GM12878 (cell line): ENCODE data around the gene CTDSP1. TPM values are rescaled to one million over a fixed set of nuclear protein-coding genes. Genes with fewer than 3 reads are reported as not detected.

ENCODE experiments used
- ATAC-seq: fragments of 200-7000 bp; cut with Tn5 transposase; 3 replicates; pipeline ENCODE4 v1.9.1; 2020; ENCODE audit warnings: mild to moderate bottlenecking, moderate library complexity
- BruUV-seq: library from RNA; stranded (reverse); fragments of 400-500 nt; replicated peaks from 2 replicates; lab custom pipeline; 2021; lab: Mats Ljungman, UMichigan
- CTCF ChIA-PET: fragments of 300-600 bp; sonication (Branson Sonifier 250); formaldehyde crosslinking; extraction: SDS; loops from one replicate; lab custom pipeline; 2021; ENCODE audit warnings: inconsistent platforms; lab: Yijun Ruan, JAX
- POLR2A ChIA-PET: fragments of 350-600 bp; formaldehyde crosslinking; extraction: SDS; loops from one replicate; lab custom pipeline; 2021; ENCODE audit warnings: inconsistent platforms; lab: Charles Lee
- RAD21 ChIA-PET: fragments of 300-600 bp; sonication (Branson Sonifier 250); formaldehyde crosslinking; loops from one replicate; lab custom pipeline; 2023; ENCODE audit warnings: antibody characterized with exemption; ENCODE audit not compliant: unreplicated experiment; lab: Charles Lee
- SMC1A ChIA-PET: fragments of 300-600 bp; sonication (Branson Sonifier 250); formaldehyde crosslinking; loops from one replicate; lab custom pipeline; 2023; ENCODE audit not compliant: unreplicated experiment, uncharacterized antibody; lab: Charles Lee
- DNase-seq: peaks from one replicate; pipeline ENCODE4 v3.0.0-alpha.2; 2011; ENCODE audit warnings: low read depth, low spot score
- FAIRE-seq: peaks from 3 replicates; lab custom pipeline; 2011; peaks lifted over from hg19 to GRCh38; lab: Jason Lieb, UNC
- H2AFZ ChIP-seq: 2 replicates; pipeline ENCODE4 v1.6.0; 2011; ENCODE audit warnings: low read depth, low read length, control low read depth; ENCODE audit not compliant: control insufficient read depth
- H3K27ac ChIP-seq: 2 replicates; pipeline ENCODE4 v1.5.1; 2011; ENCODE audit warnings: control low read depth; ENCODE audit not compliant: control insufficient read depth, insufficient read depth
- H3K27me3 ChIP-seq, 2 experiments: replicated peaks in 1 of 2; 2 replicates each; pipeline versions ENCODE4 v1.6.0 to v1.6.1; 2011; ENCODE audit warnings: low read length in 1 of 2; ENCODE audit not compliant: control insufficient read depth in 2 of 2, insufficient read depth in 2 of 2
- H3K36me3 ChIP-seq, 2 experiments: 2 replicates each; pipeline ENCODE4 v1.5.1; 2011; ENCODE audit warnings: low read length in 1 of 2; ENCODE audit not compliant: control insufficient read depth in 2 of 2, insufficient read depth in 2 of 2
- H3K4me1 ChIP-seq: 2 replicates; pipeline ENCODE4 v1.6.1; 2011; ENCODE audit warnings: mild to moderate bottlenecking, low read length, moderate library complexity, mixed read lengths; ENCODE audit not compliant: control insufficient read depth, insufficient read depth
- H3K4me2 ChIP-seq: 2 replicates; pipeline ENCODE4 v1.6.0; 2011; ENCODE audit warnings: control low read depth; ENCODE audit not compliant: control insufficient read depth, insufficient read depth
- H3K4me3 ChIP-seq: fragments of 200-600 bp; sonication (generic); 2 replicates; pipeline ENCODE4 v1.5.1; 2016
- H3K79me2 ChIP-seq: 2 replicates; pipeline ENCODE4 v1.6.0; 2011; ENCODE audit warnings: low read length; ENCODE audit not compliant: control insufficient read depth, insufficient read depth
- H3K9ac ChIP-seq: 2 replicates; pipeline ENCODE4 v1.8.0; 2011; ENCODE audit warnings: low read length, control low read depth, mixed read lengths; ENCODE audit not compliant: control insufficient read depth, insufficient read depth
- H3K9me3 ChIP-seq: replicated peaks from 3 replicates; pipeline ENCODE4 v1.5.1; 2011; ENCODE audit warnings: mild to moderate bottlenecking, low read length; ENCODE audit not compliant: control insufficient read depth, insufficient read depth
- H4K20me1 ChIP-seq: 2 replicates; pipeline ENCODE4 v1.6.0; 2011; ENCODE audit not compliant: control insufficient read depth, insufficient read depth
- CBX5 ChIP-seq: sonication (generic); IDR thresholded peaks from 2 replicates; pipeline ENCODE4 v1.6.1; 2016; ENCODE audit warnings: low read depth, moderate library complexity, mild to moderate bottlenecking, inconsistent platforms
- CEBPZ ChIP-seq: fragments of 150-350 bp; IDR thresholded peaks from 2 replicates; pipeline ENCODE4 v1.6.1; 2016; ENCODE audit warnings: low read depth, low read length
- CHD1 ChIP-seq: IDR thresholded peaks from 2 replicates; pipeline ENCODE4 v1.6.1; 2012; ENCODE audit warnings: low read depth, low read length, improper control_type of control experiment
- EGR1 ChIP-seq, 2 experiments: IDR thresholded peaks; 1 replicate in 1 of 2; 2 replicates in 1 of 2; pipeline ENCODE4 v1.6.1; 2011 to 2012; ENCODE audit warnings: low read depth in 2 of 2, low read length in 2 of 2, borderline replicate concordance in 1 of 2, mild to moderate bottlenecking in 1 of 2, moderate library complexity in 1 of 2
- RCOR1 ChIP-seq: conservative IDR thresholded peaks from 2 replicates; pipeline ENCODE4 v1.6.1; 2012; ENCODE audit warnings: low read depth, low read length, improper control_type of control experiment
- SMAD5 ChIP-seq: IDR thresholded peaks from 2 replicates; pipeline ENCODE4 v1.6.1; 2016; ENCODE audit warnings: antibody characterized with exemption, low read depth
- SP1 ChIP-seq: IDR thresholded peaks from one replicate; pipeline ENCODE4 v1.6.1; 2011; ENCODE audit warnings: low read depth, low read length
- SREBF1 ChIP-seq: IDR thresholded peaks from 2 replicates; pipeline ENCODE4 v1.6.1; 2012; ENCODE audit warnings: mild to moderate bottlenecking, low read length
- USF1 ChIP-seq: IDR thresholded peaks from 2 replicates; pipeline ENCODE4 v1.6.1; 2011; ENCODE audit warnings: borderline replicate concordance, low read depth, mild to moderate bottlenecking, moderate library complexity, mixed read lengths, low read length; ENCODE audit not compliant: insufficient read depth; ENCODE audit errors: extremely low read length
- WGBS: methylation state at CpG from one replicate; pipeline ENCODE4 v1.1.6; 2016; ENCODE audit warnings: low lambda C conversion rate; ENCODE audit not compliant: insufficient replicate concordance, insufficient coverage; ENCODE audit errors: missing lambda C conversion rate; 5-methylcytosine and 5-hydroxymethylcytosine counted together
- in situ Hi-C: fragments of 300-500 bp; cut with MboI; formaldehyde crosslinking; loops from 9 replicates; pipeline ENCODE4 v1.14.3; 2018; ENCODE audit warnings: mixed read lengths
- intact Hi-C: fragments of 100-400 bp; cut with micrococcal nuclease; formaldehyde crosslinking; loops from one replicate; pipeline ENCODE4 v1.14.2; 2022; ENCODE audit not compliant: unreplicated experiment
- polyA plus RNA-seq, 11 experiments: library from polyadenylated mRNA; depleted of rRNA in 4 of 11; unstranded in 6 of 11; stranded (reverse) in 5 of 11; fragments of >200 nt; fragmentation: Nextera tagmentation in 4 of 11; fragmentation: Illumina TruSeq in 1 of 11; extraction: Ambion mirVana in 4 of 11; extraction: Trizol in 1 of 11; gene quantifications; 1 replicate in 1 of 11; 2 replicates in 10 of 11; pipeline versions ENCODE4 v1.2.1 to v1.2.3, GENCODE V29; 2011 to 2016; ENCODE audit warnings: inconsistent platforms in 2 of 11, missing spikeins in 2 of 11, low read depth in 1 of 11
- total RNA-seq, 4 experiments: library from RNA; depleted of rRNA in 3 of 4; stranded (reverse); fragments of >200 nt in 3 of 4; fragmentation: Illumina TruSeq in 1 of 4; extraction: Trizol in 1 of 4; gene quantifications; 2 replicates each; pipeline versions ENCODE4 v1.2.1 to v1.2.3, GENCODE V29; 2013 to 2021

The CTDSP1 gene
- total and polyA plus RNA-seq, 10 of the 15 experiments (the other 5 are each of a cell fraction or from before 2014, with no cell fraction given) = 3.0 to 75.9 (median 34.4) TPM

GRCh38 chr2:218407717-218408116, 8.0 kb downstream of the CTDSP1 start:
- CTCF ChIA-PET = interaction anchor here (2.5 to 4.8 kb wide), 2 partner anchors 59 to 240 kb away, joined by 8 to 22 read pairs; no protein-coding TSS in a partner anchor
- Histone ChIP-seq H3K27ac (no peak overlapping the region), H2AFZ (no peak overlapping the region), H4K20me1 (no peaks in the 10 kb centered on the region), H3K79me2 (no peaks in the 10 kb centered on the region; the same call in 1 of the 2 replicates), H3K9ac (no peak overlapping the region; the same call in 1 of the 2 replicates), H3K36me3 (peaks cover 0 to 6% of the 10 kb centered on the region in 2 experiments; a peak in 2 of 4 replicates), H3K4me1 (peaks cover 27% of the 10 kb centered on the region), H3K27me3 (no peaks in the 10 kb centered on the region), H3K4me3 (no peak overlapping the region), H3K4me2 (no peak overlapping the region), H3K9me3 (no peaks in the 10 kb centered on the region)
- in situ Hi-C loops = loop anchor here (5.0 to 10.0 kb wide), 2 partner anchors 240 to 437 kb away; no protein-coding TSS in a partner anchor
- SMC1A ChIA-PET = interaction anchor here (0.8 kb wide), 1 partner anchor 57 kb away, joined by 3 read pairs; no protein-coding TSS in a partner anchor
- POLR2A ChIA-PET = interaction anchor here (0.6 kb wide), 1 partner anchor 425 kb away, joined by 3 read pairs; no protein-coding TSS in a partner anchor
- WGBS = 91% methylated on average over 8 of the region's 8 CpGs
- no peak for FAIRE-seq
- RAD21 ChIA-PET = interaction anchor here (0.8 kb wide), 1 partner anchor 114 kb away, joined by 3 read pairs; no protein-coding TSS in a partner anchor
- no peak for ATAC-seq
- intact Hi-C loops = loop anchor here (2.0 kb wide), 1 partner anchor 439 kb away; no protein-coding TSS in a partner anchor
- no peak for TF ChIP-seq CBX5
- no peak for TF ChIP-seq SP1
- no peak for TF ChIP-seq EGR1 (IDR thresholded peaks at IDR 0.05; ENCODE audit: borderline replicate concordance in 1 of 2, low read depth in 2 of 2, low read length in 2 of 2)
- no peak for TF ChIP-seq USF1
- no peak for TF ChIP-seq SMAD5
- no peak for TF ChIP-seq CHD1
- TF ChIP-seq CEBPZ = no peak
- TF ChIP-seq SREBF1 = no peak
- TF ChIP-seq RCOR1 = no peak
- BruUV-seq = no TSS peak
- DNase-seq = no peak
